ENCODE results near the gene NRIP1. TPM values are rescaled to one million over a fixed set of nuclear protein-coding genes. Genes with fewer than 3 reads are reported as not detected.

The NRIP1 gene
- polyA plus RNA-seq, 1 donor (not counting 4 experiments of a cell fraction or from before 2014, with no cell fraction given), result 25.5 TPM

DNA sequence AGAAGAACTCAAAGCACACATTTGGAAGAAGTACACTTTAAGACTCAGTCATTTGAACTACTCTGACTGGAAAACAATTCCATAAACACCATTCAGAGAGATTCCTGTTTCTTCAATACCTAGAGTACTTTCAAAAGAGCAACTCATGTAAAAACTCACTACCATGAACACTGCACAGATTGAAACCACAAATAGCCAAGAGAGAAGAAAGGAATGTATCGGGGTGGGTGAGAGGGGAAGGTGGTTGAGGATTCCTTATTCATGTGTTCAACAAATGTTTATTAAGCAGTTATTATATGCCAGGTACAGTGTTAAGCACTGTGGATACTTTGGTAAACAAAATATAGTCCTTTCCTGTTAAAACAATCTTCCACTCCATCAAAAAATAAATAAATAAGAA is 64.7 kb downstream of the NRIP1 start:
- H3K9me1 ChIP-seq (ENCODE audit: control insufficient read depth, extremely low read depth, insufficient read depth, low read length), result no peaks in the 10 kb centered on the region
- dilution Hi-C loops (cut with MboI; ENCODE audit: extremely low pct_ligation_motif_present, low sequenced_read_pairs), result no loop called here
- H4K20me1 ChIP-seq (ENCODE audit: control insufficient read depth, extremely low read depth, insufficient read depth, low read length), result peaks cover 3% of the 10 kb centered on the region
- H3K4me1 ChIP-seq (ENCODE audit: control insufficient read depth, extremely low read depth, insufficient read depth, low read length), result peaks cover 5% of the 10 kb centered on the region
- no peak overlapping the region for H2AFZ ChIP-seq (ENCODE audit: control insufficient read depth, low read length)
- peaks cover 85% of the 10 kb centered on the region for H3K79me2 ChIP-seq (ENCODE audit: control insufficient read depth, insufficient read depth, low read length)
- no peak overlapping the region for H3K9ac ChIP-seq (ENCODE audit: control insufficient read depth, extremely low read depth, insufficient read depth, low read length)
- TF ChIP-seq, protein P1, sequence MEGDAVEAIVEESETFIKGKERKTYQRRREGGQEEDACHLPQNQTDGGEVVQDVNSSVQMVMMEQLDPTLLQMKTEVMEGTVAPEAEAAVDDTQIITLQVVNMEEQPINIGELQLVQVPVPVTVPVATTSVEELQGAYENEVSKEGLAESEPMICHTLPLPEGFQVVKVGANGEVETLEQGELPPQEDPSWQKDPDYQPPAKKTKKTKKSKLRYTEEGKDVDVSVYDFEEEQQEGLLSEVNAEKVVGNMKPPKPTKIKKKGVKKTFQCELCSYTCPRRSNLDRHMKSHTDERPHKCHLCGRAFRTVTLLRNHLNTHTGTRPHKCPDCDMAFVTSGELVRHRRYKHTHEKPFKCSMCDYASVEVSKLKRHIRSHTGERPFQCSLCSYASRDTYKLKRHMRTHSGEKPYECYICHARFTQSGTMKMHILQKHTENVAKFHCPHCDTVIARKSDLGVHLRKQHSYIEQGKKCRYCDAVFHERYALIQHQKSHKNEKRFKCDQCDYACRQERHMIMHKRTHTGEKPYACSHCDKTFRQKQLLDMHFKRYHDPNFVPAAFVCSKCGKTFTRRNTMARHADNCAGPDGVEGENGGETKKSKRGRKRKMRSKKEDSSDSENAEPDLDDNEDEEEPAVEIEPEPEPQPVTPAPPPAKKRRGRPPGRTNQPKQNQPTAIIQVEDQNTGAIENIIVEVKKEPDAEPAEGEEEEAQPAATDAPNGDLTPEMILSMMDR (optimal IDR thresholded peaks at IDR 0.05 in 1 of 3, IDR thresholded peaks at IDR 0.05 in 1 of 3, conservative IDR thresholded peaks at IDR 0.05 in 1 of 3; ENCODE audit: extremely low read depth in 1 of 3, insufficient read depth in 2 of 3, low read length in 3 of 3), result no peak
- no peak for TF ChIP-seq EZH2 (IDR thresholded peaks at IDR 0.05; ENCODE audit: low read length)
- H3K36me3 ChIP-seq (ENCODE audit: control insufficient read depth in 2 of 2, extremely low read depth in 1 of 2, insufficient read depth in 2 of 2, low read length in 2 of 2), result peaks cover 0 to 2% of the 10 kb centered on the region in 2 experiments
- H3K4me3 ChIP-seq (ENCODE audit: control insufficient read depth in 2 of 3, extremely low read depth in 1 of 3, insufficient read depth in 2 of 3, low read depth in 1 of 3, low read length in 3 of 3), result no peak overlapping the region
- no peak overlapping the region for H3K4me2 ChIP-seq (ENCODE audit: control insufficient read depth, extremely low read depth, insufficient read depth, low read depth, low read length)
- H3K9me3 ChIP-seq (ENCODE audit: control insufficient read depth, low read depth, low read length), result no peaks in the 10 kb centered on the region
- H3K27me3 ChIP-seq (ENCODE audit: control insufficient read depth, extremely low read depth, insufficient read depth, low read length), result no peaks in the 10 kb centered on the region
- DNase-seq (ENCODE audit: low read depth, low spot score) (no peak), FAIRE-seq (no peak)
- H3K27ac ChIP-seq (ENCODE audit: control insufficient read depth, insufficient read depth, low read length), result no peak overlapping the region

DNA sequence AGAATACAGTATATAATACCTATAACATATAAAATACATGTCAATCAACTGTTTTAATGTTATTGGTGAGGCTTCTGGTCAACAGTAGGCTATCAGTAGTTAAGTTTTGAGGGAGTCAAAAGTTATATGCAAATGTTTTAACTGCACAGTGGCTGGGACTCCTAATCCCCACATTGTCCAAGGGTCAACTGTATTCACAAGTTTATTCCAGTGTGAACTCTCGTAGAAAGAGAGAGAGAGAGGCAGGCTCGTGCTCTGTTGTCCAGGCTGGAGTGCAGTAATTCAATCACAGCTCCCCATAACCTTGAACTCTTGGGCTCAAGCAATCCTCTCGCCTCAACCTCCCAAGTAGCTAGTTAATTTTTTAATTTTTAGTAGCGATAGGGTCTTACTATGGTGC is 66.0 kb downstream of the NRIP1 start:
- Histone ChIP-seq H3K27me3 (ENCODE audit: control insufficient read depth, extremely low read depth, insufficient read depth, low read length) (no peaks in the 10 kb centered on the region), H3K36me3 (ENCODE audit: control insufficient read depth in 2 of 2, extremely low read depth in 1 of 2, insufficient read depth in 2 of 2, low read length in 2 of 2) (peaks cover 0 to 2% of the 10 kb centered on the region in 2 experiments), H3K4me2 (ENCODE audit: control insufficient read depth, extremely low read depth, insufficient read depth, low read depth, low read length) (no peak overlapping the region), H3K79me2 (ENCODE audit: control insufficient read depth, insufficient read depth, low read length) (peaks cover 85% of the 10 kb centered on the region), H2AFZ (ENCODE audit: control insufficient read depth, low read length) (no peak overlapping the region), H3K27ac (ENCODE audit: control insufficient read depth, insufficient read depth, low read length) (no peak overlapping the region), H3K4me1 (ENCODE audit: control insufficient read depth, extremely low read depth, insufficient read depth, low read length) (peaks cover 5% of the 10 kb centered on the region), H3K9me3 (ENCODE audit: control insufficient read depth, low read depth, low read length) (no peaks in the 10 kb centered on the region), H3K4me3 (ENCODE audit: control insufficient read depth in 2 of 3, extremely low read depth in 1 of 3, insufficient read depth in 2 of 3, low read depth in 1 of 3, low read length in 3 of 3) (no peak overlapping the region), H4K20me1 (ENCODE audit: control insufficient read depth, extremely low read depth, insufficient read depth, low read length) (peaks cover 3% of the 10 kb centered on the region), H3K9ac (ENCODE audit: control insufficient read depth, extremely low read depth, insufficient read depth, low read length) (no peak overlapping the region), H3K9me1 (ENCODE audit: control insufficient read depth, extremely low read depth, insufficient read depth, low read length) (no peaks in the 10 kb centered on the region)
- dilution Hi-C loops (cut with MboI; ENCODE audit: extremely low pct_ligation_motif_present, low sequenced_read_pairs), result no loop called here
- no peak for TF ChIP-seq EZH2 (IDR thresholded peaks at IDR 0.05; ENCODE audit: low read length)
- TF ChIP-seq, protein P1 (optimal IDR thresholded peaks at IDR 0.05 in 1 of 3, IDR thresholded peaks at IDR 0.05 in 1 of 3, conservative IDR thresholded peaks at IDR 0.05 in 1 of 3; ENCODE audit: extremely low read depth in 1 of 3, insufficient read depth in 2 of 3, low read length in 3 of 3), result no peak
- DNase-seq (ENCODE audit: low read depth, low spot score) (no peak), FAIRE-seq (no peak)
